CD4-positive, alpha-beta T cell treated with Interferon gamma for 1 hour (primary cell): ENCODE results near the gene TMEM141.
"Not testable (repeated sequence)": the region's sequence is repeated elsewhere in the genome, so short reads cannot be mapped to it uniquely, and the experiment has no call there.

Source experiments
- DNase-seq: peaks from one replicate; pipeline ENCODE4 v3.0.0-alpha.2; 2020

TMEM141 gene

DNA sequence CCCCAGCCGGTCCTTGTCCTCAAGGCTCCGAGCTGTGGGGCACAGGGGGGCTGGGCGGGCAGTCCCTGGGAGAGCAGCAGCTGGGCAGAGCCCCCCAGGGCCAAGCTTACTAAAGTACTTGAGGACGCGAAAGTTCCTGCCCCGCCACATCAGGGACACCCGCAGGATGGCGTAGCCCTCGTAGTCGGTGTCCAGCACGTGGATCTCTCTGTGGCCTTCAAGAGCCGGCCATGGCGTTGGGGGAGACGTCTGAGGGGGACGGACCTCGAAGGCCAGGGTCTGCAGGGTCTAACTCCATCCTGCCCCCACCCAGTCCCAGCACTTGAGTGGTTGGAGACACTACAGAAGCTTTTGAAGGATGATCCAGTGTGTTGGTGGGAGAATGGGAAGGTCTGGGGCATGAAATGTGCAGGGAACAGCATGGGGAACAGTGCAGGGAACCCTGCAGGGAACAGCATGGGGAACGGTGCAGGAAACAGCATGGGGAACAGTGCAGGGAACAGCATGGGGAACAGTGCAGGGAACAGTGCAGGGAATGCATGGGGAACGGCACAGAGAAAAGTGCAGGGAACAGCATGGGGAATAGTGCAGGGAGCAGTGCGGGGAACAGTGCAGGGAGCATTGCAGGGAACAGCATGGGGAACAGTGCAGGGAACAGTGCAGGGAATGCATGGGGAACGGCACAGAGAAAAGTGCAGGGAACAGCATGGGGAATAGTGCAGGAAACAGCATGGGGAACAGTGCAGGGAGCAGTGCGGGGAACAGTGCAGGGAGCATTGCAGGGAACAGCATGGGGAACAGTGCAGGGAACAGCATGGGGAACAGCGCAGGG, 35.6 kb upstream of the TMEM141 start:
- not testable (repeated sequence) for DNase-seq

DNA sequence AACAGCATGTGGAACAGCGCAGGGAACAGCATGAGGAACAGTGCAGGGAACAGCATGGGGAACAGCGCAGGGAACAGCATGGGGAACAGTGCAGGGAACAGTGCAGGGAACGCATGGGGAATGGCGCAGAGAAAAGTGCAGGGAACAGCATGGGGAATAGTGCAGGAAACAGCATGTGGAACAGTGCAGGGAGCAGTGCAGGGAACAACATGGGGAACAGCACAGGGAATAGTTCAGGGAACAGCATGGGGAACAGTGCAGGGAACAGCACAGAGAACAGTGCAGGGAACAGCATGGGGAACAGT, 35.1 kb upstream of the TMEM141 start:
- no peak for DNase-seq

DNA sequence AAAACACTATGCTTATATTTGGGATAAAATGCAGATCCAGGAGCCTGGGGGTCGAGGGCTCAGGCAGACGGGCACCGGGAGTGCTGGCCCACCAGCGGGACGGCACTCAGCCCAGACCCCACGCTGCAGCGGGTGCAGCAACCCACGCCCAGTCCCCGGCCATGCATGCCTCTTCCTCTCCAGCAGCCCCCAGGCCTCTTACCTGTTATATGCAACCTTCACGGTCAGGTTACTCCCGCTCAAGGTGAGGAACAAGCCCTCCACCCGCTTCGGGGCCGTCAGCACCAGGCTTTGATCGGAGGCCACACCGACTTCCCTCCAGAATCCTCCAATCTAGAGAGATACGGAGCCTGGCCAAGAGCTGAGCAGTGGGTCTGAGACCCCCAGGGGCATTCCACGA, 34.3 kb upstream of the TMEM141 start:
- DNase-seq, result no peak

DNA sequence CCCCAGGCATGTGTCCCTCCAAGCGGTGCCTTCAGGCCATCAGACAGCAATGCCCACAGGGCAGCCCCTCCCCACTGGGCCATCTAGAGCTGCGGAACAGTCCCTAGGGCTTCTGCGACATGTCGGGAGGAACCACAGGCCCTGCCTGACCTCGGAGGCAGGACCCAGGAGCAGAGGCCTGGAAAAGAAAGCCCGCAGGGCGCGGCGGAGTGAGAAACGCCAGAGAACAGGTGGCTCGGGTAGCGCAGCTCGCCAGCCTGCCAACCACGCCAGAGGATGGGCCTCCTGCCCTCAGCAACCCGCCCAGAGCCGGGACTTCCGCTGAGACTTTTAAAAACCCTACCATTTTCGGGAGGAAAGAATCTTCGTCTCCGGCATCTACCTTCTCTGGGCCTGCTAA, 33.8 kb upstream of the TMEM141 start:
- no peak for DNase-seq

DNA sequence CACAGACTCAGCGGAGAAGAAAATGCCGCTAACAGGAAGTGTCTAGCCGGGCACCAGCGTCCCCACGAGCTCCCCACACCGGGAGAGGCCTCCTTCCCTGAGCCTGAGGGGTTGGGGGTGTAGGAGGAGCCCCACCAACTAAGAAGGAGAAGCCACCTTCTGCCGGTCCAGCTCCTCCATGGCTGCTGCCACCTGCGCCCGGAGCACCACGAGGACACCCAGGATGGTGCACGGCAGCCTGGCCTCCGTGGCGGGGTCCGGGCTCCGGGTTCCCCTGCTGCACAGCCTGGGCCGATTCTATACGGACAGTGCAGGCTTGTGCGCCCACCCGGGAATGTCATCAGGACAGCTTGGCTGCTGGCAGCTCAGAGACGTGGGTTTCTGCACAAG, 33.4 kb upstream of the TMEM141 start:
- DNase-seq, result no peak

DNA sequence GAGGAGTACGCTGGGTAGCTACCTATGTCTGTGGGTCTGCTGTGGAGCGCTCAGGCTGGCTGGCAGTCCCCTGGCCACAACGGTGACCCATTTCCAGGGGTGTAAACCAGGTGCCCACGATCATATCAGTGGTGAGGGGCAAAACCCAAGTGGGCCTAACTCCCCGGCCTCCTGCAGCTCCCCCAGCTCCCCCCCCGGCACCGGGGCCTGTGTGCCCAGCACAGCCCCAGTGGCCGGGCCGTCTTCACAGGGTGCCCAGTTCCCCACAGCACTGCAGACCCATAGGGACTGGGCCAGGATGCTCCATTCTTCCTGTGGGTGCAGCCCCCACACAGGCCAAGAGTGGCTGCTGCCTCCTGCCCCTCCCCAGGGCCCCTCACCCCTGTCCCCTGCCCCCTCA, 32.1 kb upstream of the TMEM141 start:
- no peak for DNase-seq

DNA sequence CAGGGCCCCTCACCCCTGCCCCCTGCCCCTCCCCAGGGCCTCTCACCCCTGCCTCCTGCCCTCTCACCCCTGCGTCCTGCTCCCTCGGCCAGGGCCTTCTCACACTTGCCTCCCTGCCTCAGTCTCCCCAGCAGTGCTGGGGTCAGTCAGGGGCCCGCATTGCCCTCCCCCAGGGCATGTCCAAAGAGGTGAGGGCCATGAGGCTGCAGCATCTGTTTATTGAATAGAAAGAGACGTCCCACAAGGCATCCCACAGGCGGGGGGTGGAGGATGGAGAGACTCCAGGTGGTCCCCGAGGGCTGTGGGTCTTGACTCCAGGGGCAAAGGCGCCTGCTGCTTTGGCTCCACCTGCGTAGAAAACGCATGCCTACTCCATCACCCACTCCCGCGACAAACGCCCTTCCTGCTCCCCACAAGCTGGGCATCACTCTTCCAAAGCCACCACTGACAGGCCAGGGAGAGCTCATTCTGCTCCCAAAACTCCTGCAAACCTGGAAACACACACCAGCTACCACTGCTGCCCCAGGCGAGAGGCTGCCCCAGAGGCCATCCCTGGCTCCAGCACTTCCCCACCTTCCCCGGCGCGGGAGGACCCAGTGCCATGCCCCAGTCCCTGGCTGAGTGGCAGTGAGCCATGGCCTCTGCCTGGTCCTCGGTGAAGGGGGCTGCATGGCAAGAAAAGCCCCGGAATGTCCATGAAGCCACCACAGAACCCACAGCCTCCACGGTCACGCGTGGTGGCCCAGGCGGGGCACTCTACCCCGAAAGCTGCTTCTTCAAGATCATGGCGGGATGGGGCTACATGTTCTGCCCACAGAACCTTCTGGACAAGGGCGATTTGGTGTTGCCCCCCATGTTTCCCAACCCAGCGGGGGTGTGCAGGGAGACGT, 31.5 kb upstream of the TMEM141 start:
- DNase-seq, result no peak

DNA sequence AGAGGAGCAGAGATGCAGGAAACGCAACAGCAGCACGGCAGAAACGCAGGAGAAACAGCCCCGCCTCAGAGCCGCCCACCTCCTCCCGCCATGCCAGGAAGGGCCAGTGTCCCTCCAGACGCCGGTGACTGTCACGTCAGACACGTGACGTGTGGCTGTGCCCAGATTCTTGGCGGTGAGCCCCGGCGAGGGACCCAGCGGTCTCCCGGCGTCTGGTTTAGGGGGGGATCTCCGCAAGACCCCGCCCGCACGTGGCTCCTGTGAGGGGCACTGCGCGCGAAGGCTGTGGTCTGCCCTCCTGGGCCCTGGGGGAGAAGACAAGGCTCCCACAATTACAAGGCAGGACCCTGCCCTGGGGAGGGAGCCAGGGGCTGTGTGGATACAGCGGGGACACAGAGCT, 30.7 kb upstream of the TMEM141 start:
- DNase-seq, result no peak

DNA sequence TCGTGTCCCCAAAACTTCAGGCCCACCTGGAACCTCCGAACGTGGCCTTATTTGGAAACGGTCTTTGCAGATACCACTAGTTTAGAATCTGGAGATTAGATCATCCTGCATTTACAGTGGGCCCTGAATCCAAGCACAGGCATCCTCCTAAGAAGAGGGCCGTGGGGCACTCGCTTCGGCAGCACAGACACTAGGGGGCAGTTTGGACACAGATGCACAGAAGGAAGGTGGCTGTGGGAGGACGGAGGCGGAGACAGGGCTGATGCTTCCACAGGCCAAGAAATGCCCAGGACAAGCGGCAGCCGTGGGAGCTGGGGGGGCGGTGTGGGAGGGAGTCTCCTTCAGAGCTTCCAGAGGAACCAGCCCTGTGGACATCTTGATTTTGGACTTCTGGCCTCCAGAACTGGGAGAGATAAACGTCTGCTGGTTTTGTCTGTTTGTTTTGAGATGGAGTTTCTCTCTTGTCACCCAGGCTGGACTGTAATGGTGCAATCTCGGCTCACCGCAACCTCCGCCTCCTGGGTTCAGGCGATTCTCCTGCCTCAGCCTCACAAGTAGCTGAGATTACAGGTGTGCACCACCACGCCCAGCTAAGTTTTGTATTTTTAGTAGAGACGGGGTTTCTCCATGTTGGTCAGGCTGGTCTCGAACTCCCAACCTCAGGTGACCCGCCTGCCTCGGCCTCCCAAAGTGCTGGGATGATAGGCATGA, 30.2 kb upstream of the TMEM141 start:
- peak; percentile 26 for DNase-seq

DNA sequence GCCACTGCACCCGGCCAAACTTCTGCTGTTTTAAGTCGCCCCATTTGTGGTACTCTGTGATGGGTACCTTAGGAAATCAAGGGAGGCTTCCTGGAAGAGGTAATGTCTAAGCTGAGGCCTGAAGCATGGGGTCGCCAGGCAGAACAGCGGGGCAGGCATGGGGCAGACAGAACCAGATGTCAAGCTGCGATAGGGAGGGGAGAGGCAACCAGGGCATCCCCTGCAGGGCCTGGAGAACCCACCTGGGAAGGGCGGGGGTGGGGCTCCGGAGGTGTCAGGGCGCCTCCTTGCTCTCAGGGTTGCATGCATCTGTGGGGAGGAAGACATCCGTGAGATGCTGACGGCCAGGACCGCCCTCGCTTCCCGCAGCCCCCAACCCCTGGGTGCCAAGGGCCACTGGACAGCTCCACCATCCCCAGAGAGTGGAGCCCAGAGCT, 29.6 kb upstream of the TMEM141 start:
- DNase-seq, result no peak

DNA sequence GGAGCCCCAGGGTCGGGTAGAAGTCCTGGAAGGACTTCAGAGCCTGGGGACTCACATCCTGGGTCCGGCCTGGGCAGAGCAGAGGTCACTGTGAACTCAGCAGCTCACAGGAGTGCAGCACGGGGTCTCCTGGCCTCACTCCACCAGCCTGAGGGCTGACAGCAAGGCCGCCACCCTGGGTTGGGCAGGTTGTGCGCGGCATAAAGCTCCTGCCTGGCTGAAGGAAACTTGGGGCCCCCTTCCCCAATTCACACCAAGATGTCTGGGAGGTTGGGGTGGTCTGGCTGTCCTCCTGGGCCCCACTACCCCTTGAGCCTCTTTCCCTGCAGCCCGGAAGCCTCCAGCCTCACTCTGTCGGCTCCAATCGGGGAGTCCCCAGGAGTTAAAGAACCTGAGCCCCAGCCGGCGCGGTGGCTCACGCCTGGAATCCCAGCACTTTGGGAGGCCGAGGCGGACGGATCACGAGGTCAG, 28.9 kb upstream of the TMEM141 start:
- DNase-seq, result no peak

DNA sequence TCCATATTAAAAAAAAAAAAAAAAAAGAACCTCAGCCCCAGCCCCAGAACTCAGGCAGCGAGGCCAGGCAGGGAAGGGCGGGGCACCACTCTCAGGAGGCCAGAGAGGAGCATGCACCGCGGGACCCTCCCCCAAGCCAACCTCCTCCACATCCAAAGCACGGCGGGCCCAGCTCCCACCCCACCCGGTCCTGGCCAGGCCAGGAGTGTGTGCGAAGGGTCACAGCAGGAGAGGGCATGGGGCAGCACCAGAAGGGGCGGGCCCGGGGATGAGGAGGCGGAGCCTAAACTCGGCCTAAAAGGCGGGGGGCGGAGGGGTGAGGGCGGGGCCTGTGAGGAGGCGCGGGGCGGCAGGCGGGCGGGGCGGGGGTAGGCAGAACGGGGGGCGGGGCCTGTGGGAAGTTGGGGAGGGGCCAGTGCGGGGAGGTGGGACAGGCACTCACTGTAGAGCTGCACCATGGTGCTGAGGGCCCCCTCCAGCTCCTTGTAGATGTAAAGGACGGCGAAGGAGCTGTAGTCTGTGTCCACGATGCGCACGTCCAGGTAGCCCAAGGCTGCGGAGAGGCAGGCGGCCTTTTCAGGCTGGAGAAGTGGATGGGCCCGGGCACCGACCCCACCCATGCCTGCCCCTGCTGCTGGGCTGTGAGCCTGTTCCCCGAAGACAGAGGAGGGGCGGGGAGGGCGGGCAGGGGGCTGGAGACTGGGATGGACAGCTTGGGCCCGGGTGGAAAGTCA, 28.1 kb upstream of the TMEM141 start:
- peak; percentile 35 for DNase-seq

DNA sequence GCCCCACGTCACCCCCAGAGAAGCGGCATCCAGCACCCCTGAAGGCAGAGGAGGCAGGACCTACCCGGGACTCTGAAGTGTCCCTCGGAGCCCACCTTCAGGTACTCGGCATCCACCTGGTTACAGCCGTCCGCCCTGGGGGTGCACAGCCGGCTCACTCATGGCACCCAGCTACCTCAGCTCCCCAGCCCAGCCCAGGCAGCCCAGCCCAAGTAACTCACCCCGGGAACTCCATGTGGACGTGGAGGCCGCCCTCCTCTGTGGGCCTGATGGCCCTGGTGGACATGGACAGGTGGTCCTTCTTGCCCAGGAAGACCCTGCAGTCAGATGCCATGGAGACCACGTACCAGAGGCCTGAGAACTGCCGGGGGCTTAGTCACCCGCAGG, 27.5 kb upstream of the TMEM141 start:
- DNase-seq, result no peak

DNA sequence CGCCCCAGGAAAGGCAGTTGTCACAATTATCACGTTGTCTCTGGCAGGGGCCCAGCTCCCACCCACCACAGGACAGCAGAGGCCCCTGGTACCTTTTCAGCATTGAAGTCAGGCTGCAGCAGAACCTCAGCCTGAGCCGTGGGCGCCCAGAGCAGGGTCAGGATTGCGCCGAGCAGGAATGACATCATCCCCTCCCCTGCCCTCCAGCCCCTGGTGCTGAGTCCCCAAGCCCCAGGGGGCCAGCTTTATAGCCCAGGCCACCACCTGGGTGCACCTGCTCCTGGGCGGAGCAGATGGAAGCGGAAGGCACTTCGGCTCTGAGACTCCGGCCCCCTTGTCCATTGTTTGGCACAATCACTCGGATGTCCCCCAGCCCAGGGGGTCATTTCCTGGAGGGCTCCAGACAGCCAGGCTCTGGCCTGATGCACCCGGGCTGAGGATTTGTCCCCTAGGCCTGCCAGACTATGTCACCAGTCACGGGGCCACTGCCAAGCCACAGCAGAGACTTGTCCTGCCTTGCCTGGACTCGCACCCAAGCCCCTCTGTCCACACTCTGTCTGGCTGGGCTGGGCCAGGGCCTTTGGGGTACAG, 26.7 kb upstream of the TMEM141 start, which contains the start of gene LCN15:
LCN15 (minus strand) TSS at position 218 of the 591 bp plus-strand sequence; CDS start at position 188, 30 bp downstream.
- no peak for DNase-seq

DNA sequence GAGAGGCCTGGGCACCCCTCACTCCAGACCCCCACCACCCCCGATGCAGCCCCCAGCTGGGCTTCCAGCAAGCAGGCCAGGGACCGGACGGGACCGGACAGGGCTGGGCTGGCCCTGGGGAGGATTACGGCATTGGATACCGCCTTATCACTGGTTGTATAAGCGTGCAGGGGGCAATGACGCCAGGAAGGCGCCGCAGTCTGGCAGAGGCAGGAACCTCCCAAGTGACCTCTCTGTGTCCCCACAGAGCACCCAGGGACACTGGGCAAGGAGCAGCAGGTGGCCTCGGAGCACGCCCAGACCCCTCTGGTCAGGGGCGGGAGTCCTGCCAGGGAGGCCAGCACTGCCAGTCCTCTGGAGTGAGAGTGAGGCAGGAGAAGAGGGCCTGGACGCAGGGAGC, 26.1 kb upstream of the TMEM141 start:
- no peak for DNase-seq

DNA sequence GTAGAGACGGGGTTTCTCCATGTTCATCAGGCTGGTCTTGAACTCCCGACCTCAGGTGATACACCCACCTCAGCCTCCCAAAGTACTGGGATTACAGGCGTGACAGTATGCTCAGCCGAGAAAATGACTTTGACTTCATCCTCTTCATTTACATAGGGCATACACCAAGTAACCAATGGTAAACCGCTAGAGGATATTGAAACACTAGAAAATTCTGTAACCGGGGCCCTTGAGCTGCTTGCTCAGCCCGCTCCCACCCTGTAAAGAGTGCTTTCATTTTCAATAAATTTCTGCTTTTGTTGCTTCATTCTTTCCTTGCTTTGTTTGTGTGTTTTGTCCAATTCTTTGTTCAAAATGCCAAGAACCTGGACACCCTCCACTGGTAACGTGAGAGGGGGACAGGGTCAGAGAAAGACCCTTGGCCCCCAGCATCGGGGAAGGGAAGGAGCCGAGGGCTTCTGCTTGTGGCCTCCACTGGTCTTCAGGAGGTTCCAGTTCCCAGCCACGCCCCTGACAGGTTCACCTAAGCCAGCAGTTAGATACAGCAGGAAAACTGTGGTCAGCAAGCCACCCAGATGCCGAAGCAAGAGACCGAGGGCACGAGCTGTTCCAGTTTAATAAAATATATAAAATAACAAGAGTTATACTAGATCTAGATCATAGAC, 25.3 kb upstream of the TMEM141 start:
- not testable (repeated sequence) for DNase-seq

DNA sequence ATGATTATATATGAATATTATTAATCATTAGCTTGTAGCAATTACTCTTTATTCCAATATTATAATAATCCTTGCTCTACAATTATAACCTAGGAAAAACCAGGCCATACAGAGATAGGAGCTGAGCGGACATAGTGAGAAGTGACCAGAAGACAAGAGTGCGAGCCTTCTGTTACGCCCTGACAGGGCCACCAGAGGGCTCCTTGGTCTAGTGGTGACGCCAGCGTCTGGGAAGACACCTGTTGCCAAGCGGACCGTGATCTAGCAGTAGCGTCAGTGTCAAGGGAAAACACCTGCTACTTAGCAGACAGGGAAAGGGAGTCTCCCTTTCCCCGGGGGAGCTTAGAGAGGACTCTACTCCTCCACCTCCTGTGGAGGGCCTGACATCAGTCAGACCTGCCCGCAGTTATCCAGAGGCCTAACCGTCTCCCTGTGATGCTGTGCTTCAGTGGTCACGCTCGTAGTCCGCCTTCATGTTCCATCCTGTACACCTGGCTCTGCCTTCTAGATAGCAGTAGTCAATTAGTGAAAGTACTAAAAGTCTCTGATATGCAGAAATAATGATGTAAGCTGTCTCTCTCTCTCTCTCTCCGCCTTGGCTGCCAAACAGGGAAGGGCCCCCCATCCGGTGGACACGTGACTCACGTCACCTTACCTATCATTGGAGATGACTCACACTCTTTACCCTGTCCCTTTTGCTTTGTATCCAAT, 24.6 kb upstream of the TMEM141 start:
- DNase-seq, result peak; percentile 78

DNA sequence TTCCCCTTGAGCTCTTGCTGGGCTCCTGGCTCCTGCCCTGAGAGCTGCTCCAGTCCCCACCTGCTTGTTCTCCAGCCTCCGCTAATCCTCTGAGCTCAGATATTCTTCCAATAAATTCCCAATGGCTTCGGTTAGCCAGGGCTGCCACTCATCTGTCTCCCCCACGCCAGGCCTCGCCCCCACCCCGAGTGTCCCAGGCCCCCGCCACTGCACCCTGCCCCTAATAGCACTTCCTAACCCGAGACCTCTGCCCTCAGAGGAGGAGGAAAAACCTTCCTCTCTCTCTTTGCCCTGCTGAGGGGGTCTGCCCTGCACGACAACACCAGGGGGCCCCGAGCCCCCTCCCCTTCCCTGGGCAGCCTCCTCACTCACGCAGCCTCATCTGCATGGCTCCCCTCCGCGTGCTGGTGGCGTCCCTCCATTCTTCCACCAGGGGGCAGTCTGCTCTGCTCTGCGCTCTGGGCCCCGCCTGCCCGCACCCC, 21.4 kb upstream of the TMEM141 start:
- DNase-seq, result peak; percentile 32

DNA sequence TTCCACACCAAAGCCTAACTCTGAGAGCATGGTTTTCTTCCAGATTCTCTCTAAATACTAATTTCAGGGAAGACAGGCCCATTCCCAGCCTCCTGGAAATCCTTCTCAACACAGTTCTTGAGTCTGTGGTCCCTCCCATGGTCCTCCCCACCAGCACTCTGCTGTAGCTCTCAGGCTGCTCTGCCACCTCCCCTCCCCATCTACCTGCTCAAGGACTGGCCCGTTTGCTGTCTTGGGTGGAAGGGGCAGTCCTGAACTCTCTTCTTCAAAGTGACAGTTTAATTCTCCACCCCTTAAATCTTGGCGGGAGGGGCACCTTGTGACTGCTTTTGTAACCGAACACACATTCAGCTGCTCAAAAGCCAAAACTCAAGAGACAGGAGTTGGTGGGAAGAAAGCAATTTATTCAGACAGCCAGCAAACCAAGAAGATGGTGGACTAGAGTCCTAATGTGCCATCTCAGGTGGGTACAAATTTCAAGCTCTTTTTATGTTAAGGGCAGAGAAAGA, 19.2 kb upstream of the TMEM141 start:
- DNase-seq, result no peak

DNA sequence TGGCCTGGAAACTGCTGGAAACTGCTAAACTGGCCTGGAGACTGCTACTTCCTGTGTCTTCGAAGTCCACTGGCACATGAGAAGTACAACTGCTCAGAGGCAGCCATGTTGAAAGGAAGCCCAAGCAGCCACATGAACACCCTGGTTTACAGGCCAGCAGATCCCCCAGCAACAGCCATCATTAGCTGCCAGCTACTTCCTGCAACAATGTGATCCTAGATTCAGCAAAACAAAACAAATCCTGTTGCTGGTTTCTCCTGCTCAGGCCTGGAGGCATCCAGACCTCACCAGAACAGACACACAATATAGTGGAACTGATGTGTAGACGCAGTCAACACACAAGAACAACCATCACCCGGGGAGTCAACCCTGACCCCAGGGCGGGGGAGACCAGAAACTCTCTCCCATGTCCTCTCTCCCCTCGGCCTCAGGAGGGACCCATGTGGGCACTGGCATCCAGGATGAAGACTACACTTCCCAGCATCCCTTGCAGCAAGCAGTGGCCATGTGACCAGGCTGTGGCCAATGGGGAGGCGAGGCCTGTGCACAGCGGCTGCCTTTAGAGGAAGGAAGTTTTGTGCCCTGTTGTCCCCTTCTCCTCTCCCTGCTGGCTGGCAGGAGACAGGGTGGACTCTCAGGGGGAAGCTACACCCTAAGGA, 17.6 kb upstream of the TMEM141 start:
- DNase-seq, result peak; percentile 50
